ENCODE data around the gene SLC23A2.

Gene SLC23A2

DNA sequence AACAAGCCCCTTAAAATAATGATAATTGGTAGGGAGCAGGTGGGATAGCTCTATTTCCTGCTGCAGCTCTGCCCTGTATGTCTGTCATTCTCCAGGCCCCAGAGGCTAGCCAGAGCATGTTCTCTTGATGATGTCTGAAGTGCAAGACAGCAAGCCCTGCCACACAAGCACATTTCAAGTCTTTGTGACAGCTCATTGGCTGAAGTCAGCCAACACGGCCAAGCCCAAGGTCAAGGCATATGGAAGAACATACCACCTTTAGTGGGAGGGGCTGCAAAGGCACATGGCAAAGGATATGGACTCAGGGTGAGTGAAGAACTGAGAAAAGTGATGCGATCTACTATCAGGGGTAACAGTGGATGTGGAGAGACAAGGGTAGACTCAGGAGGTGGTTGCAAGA is 163.6 kb downstream of the SLC23A2 start:
- no peak for DNase-seq

DNA sequence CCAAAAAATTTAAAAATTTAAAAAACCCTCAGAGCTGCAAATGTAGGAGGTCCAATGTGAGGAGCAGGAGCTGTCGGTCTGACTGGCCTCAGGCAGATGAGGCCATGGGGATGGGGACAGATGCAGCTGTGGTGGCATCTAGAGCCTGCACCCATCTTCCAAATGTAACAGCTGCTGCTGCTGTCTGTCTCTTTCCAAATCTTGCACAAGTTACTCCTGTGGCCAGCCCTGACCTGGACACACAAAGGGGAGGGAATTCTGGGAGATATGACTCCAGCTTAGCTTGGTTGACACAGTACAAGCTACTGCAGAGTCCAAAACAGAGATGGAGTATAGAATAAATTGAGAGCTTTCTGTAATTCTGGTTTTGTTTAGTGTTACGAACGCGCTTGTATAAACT is 164.4 kb downstream of the SLC23A2 start:
- DNase-seq, result no peak

DNA sequence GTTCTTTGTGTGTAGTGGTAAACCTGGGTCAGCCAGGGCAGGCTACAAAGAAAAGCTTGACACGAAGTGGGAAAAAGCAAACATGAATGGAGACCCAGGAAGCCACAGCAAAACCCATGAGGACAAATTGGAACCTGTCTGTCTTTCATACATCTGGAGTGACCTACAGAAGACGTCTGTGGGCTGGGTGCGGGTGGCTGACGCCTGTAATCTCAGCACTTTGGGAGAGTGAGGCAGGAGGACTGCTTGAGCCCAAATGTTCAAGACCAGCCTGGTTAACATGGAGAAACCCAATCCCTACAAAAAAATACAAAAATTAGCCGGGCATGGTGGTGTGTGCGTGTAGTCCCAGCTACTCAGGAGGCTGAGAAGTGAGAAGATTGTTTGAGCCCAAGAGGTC is 164.8 kb downstream of the SLC23A2 start:
- DNase-seq, result no peak

DNA sequence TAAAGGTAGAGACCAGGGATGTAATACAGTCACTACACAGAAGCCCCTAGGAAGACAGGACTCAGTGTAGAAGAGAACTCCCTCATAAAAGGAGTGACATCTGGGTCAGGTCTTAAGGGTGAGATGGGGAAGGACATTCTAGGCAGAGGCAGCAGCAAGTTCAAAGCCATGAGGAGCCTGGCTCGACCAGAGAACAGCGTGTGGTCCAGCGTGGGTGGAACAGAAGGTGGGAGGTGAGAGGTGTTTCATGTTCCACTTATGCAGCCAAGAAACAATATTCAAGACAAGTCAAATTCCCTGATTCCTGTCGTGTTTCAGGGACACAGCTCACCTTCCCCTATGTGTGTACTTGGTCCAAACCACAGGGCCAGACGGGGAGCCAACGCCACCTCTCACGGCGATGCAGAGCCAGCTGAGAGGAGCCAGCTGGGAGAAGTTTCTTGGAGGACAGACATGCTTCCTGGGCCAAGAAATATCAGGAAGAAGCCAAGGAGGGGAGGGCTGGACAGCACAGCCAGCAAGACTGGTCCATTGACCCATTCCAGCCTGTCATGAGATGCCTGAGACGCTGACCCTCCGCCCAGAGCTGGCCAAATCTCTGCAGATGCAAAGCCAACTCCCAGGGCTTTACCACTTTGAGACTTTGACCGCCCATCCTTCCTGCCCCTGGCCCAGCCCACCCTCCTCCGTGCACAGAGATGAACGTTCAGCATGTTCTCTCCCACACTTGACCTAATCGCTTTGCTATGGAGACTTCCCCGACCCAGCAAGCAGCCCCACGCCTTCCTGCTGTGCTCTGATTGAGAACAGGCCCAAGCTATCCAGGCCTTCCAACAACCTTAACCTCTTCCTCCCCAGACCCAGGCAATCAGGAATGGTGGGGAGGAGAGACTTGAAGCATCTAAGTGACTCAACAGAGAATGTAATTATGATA is 165.8 kb downstream of the SLC23A2 start:
- DNase-seq, result peak; percentile 31

DNA sequence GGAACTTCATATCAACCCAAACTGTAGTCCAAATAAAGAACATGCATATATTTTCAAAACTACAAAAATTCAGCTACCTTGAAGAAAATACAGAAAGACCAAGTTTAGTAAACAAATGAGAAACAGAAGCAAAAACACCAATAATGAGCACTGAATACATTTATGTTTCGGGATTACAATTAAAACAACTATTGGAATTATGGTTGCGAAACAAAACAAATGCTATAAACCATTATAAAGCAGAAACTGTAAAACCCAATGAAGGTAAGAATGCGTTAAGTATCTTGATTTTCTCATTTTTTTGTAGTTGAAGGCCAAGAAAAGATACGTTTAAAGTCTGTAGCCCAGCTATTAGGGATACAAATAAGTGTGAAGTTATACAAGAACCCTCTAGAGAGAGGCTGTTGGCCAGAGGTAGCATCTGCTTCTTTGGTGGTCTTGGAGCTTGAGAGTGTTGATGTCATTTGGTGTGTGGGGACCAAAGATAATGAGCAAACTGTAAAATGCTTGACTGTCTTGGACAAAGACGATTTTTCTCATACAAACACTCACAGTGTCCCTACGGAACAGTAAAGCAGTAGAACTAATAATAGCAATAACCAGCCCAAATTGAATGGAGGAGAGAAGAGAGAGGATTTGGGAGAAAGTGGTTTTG is 168.1 kb downstream of the SLC23A2 start:
- no peak for DNase-seq

DNA sequence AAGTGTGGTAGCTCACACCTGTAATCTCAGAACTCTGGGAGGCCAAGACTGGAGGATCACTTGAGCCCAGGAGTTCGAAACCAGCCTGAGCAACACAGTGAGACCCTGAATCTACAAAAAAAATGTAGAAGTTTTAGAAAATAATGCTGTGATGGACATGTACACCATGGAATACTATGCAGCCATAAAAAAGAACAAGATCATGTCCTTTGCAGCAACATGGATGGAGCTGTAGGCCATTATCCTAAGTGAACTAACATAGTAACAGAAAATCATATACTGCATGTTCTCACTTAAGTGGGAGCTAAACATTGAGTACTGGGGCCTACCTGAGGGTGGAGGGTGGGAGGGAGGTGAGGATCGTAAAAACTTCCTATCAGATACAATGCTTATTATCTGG is 168.8 kb downstream of the SLC23A2 start:
- DNase-seq, result no peak

DNA sequence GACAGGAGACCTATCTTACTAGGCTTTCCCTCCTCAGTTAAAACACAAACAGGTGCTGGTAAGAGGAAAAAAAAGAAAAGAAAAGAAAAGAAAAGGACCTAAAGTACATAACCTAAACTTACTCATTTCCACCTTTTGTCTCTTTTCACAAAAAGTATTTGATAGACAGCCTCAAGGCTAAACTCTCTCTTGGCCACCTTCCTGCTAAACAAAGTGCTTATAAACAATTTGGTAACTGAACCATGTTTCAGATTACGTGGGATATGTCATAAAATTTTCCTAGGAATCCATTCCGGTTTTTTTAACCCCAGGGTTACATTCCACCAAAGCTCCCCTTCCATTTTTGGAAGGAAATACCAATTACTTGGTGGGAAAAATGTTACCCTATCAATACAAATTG is 170.6 kb downstream of the SLC23A2 start:
- DNase-seq, result no peak

DNA sequence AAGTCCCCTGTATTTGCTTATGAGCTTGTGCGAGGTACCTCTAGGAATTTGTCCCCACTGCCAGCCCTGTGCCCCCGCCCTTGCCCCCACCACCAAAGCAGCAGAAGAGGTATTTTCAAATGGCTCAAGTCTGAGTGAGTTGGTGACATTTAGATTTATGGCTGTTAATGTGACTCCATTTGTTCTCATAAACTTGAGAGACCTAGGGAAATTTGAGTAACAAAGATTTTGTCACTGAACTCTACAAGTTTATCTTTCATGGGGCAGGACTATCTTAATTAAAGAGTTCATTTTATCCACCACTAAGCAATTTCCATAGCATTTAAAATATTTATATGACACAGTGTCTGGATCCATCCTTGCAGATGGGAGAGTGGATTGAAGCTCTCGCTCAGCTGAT is 171.1 kb downstream of the SLC23A2 start:
- DNase-seq, result no peak

DNA sequence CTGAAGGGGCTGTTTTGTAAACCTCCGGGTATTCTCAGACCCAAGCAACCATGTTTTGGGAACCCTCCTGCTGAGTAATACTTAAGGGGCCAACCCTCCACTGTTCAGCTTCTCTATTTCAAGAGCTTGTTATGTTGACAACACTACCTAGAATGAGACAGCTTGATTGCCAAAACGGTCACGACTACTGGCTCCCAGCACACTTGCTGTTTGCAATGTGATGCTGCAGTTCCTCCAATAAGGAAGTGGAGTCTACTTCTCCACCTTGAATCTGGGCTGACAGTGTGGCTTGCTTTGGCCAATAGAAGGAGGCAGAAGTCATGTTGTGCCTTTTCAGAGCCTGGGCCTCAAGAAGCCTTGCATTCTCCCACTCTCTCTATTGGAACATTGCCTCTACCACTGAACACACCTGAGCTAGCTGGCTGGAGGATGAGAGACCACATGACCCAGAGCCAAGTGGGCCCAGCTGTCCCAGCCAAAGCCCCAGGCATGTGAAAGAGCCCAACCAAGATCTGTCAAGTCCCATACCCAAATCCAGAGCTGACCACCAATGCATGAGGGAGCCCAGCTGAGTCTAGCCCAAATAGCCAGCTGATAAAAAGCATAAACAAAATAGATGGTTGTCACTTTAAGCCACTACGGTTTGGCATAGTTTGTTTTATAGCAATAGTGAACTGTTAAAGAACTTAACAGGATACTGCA is 171.6 kb downstream of the SLC23A2 start:
- DNase-seq, result no peak

DNA sequence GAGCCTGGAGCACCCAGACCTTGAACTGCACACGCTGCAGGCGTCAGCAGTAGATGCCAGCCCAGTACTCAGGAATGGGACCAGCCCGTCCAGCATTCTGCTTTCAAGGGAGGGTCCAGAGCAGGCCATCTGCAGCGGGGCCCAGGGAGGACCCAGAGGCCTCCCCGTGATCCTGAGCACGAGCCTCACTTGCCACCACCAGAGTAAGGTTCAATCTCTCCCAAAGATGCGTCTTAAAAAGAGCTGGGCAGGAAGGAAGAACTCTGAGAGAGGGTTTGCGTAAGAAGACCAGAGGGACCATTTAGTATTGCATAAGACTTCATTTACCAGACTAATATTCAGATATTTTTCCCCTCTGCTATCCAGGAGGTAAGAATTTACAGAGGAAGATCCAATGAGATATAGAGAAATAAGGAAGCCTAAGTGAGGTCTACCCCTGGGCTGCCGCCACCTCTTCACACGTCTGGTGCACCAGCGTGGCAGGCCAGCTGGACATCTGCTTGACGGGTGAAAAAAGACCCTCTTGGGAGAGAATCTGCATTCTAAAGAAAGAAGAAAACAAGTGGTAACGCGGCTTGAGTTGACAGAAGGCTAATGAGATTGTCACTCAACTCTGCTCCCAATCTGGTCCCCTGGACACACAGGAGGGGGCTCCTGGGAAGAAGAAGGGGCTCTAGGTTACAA is 172.3 kb downstream of the SLC23A2 start:
- DNase-seq, result no peak

DNA sequence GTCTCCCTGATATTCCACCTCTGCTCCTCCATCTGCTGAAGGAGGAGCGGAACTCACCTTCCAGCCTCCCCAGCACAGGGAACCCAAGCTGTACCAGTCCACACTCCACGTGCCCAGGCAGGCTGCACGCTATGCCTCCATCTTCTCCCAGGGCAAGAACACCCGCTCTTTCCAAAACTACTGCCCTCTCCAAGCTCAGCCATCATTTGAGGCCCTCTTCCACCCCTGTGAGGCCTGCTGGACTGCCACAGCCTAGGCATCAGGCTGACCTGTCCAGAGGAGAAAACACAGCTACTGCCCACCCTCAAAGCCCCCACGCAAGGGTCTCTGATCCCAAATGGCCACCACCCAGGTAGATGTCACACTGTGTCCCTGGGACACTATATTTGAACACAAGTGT is 179.7 kb downstream of the SLC23A2 start:
- no peak for DNase-seq

DNA sequence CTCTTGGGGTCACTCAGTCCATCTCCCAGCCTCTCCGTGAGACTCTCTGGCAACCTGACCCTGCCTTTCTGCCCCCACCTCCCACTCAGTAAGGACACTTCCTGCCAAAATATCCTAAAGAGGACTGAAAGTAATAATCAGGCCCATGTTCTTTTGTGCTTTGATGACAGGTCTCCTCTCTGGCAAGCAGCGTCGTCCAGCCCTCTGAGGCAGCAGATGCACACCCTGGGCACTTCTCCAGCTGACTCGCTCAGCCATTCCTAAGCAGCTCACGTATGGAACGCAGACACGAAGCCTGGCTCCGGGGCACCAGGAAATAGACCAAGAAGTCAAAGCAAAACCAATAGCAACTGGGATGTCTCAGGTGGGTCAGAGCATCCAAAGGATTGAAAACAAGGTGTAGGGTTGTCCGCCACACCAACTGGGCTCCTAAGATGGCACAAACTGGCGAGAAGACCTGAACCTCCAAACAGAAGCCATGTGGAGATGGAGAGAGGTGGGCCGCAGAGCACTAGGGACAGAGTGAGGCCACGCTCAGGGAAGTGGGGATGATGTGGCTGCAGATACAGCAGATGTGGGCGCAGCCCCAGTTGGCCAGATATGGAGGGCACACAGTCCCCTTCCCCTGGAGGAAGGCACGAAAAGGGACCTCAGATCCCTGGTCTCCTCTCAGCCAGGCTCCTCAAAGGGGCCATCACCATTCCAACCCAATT is 180.3 kb downstream of the SLC23A2 start:
- peak; percentile 70 for DNase-seq

DNA sequence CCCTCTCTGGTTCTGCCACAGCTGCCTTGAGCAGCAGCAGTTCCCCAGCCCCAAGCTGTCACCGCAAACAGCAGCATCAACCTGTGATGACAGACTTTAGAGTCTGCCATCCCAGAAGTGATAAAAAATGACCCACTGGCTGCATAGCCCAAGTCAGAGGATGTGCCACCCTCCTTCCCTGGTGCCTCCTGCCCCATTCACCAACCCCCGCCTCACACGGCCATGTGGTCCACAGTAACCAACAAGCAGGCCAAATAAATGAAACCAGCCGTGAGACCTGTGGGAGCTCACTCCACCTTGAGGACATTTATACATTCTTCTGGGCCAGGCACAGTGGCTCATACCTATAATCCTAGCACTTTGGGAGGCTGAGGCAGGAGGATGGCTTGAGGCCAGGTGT is 181.4 kb downstream of the SLC23A2 start:
- no peak for DNase-seq

DNA sequence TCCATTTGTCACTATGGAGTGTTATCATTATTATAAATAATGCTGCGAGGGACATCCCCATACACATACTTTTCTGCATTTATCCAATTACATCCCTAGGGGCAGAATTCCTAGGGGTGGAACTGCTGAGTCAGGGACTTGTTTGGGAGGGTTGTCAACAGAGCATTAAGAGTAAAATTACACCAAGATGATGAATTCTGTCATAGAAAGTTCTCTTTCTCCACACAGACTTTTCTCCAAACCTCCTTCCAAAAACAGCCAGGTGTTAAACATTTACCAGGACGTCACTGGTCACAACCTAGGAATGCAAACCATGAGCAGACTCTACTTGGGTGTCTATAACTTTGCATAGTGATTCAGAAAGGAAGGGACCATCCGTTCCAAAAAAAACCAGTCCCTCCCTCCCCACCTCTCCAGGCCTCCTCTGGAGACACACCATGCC is 184.1 kb downstream of the SLC23A2 start:
- peak; percentile 19 for DNase-seq

DNA sequence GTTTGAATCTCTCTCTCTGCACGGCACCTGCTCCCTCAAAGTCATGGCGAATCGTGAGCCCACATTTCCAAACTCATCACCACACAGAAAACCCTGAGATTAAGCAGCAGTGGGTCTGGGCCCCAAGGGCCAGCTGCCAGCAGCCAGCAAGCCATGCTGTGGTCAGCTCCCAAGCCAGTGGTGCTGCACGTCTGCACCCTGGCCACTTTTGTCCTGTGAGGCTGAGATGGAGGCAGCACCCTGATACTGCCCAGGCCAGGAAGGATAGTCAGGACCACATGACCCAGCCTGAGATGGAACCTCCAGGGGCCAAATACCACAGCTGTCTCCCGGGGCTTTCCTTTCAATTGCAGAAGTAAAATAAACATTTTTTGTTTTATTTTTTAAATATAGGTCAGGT is 185.7 kb downstream of the SLC23A2 start:
- no peak for DNase-seq

DNA sequence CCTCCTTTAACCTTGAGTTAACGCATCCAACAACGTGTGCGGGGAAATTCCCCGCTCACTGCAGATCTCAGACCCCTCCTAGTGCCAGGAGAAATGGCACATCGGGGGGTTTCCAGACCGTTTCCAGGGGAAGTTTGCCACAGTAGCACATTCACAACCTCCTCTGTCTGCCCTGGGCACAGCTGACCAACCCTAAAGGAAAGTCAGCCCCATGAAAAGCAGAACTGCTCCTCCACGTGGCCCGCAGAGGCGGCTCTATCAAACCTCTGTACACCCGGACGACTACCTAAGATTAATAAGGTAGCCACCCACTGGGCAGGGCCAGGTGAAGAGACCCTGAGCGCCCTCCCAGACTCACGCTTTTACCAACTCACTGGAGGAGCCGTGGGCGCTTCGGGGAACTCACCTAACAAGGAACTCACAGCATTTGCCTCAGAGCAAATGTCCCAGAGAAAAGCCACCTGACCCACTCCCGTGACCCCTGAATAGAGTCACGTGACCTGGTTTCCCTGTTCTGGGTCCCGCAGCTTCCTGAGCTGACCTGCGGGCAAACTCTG is 186.5 kb downstream of the SLC23A2 start:
- DNase-seq, result no peak

DNA sequence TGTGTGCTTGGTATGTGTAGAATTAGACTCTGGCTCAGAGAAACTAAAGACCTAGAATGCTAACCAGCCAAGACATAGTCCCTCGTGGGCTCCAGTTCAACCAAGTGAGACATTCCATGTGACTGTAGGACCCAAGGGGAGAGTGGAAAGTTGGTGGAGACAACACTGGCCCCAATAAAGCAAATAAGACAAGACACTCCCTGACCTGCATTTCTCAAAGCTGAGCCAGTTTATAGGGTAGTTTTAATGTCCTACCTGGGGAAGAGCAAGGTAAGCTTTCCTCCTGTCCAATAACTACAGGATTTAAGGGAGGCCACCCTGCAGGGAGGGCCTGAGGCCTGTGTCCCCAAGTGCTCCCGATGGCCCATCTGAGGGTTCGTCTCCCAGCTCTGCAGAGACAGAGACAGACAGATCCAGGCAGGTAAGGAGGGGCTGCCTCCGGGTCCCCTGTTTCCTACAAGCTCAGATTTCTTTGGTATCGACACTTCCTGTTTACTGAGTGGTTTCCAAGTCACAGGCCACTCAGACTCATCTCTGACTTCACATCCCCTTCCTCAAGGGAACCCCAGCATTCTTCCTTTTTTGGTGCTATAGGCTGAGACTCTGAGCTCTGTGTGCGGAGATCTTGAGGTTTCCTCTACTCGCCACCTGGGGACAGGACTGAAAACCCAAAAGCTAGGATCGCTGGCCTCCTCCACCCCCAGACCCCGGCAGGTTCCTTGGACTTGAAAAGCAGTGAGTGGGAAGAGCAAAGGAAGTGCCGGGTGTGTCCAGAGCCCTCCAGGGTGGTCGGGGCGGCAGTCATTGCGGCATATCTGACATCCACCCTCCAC is 187.2 kb downstream of the SLC23A2 start:
- no peak for DNase-seq

DNA sequence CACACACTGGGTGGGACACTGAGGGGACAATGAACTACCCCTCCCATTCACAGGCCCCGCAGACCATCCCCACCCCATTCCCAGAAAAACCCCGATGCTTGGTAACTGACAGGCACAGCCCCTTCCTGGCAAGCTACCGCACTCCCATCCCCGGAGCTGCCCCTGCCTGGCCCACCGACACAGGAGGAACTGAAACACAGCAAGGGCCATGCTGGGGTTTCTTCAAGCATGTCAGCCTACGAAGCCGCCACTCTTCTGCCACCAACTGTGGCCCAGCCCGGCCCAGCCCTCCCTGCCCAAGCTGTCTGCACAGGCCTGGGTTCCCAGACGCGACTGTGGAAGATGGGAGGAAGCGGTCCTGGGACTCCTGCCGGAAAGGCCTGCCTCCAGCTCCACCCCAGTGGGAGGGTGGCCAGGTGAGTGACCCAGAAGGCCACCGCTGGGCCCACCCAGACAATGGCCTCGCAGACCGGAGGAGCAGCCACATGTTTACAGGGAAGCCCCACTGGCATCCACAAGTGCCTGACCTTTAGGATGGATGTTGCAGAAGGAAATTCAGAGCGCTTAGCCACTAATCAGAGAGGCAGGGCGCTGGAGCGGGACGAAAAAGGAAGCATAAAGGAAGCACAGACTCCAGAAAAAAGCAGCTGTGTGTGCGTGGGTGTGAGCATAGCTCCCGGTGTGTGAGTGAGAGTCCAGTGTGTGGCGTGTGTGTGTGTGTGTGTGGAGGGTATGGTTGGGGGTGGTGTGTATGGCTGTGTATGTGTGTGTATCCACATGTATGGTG is 188.0 kb downstream of the SLC23A2 start:
- DNase-seq, result no peak

DNA sequence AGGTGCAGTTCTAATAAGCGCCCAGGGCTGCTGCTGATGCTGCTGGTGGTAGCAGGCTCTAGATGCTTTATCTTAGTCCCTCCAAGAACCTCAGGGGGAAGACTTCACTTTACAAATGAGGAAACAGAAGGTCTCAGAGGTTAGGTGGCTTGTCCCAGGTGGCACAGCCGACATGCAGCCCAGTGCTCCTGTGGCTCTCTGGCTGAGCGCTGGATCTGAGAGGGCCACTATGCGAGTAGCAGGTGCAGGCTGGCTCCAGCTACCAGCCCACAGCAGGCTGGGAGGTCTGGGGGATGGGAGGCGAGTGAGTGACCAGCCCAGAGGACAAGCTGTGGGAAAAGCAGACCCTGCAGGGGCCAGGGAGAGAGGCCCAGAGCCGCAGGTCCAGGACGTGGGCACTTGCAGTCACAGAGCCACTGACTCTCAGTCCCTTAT is 188.7 kb downstream of the SLC23A2 start:
- DNase-seq, result no peak

DNA sequence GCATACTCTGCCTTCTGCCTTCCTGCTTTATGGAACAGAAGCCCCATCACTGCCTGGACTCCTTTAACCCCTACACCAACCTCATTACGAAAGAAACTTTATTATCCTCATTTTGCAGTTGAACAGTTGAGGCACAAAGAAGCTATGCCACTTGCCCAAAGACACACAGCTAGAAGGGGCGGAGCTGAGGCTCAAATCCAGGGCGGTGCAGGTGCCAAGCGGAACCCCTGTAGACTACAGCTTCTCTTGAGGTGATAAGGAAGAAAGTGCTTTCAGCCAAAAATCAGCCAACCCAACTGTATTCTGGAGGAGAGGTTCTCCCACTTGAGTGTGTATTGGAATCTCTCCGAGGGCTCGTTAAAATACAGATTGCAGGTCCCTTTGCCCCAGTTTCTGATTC is 189.1 kb downstream of the SLC23A2 start:
- DNase-seq, result no peak

All from fibroblast of skin of right quadriceps (primary cell).